SU-DHL-6 (cell line): Measurements from ENCODE around the gene IFRD2.

Source experiments
- EZH2phosphoT487 ChIP-seq: fragments of 200-600 bp; sonication (generic), shearing (Covaris generic); conservative IDR thresholded peaks from 2 replicates; pipeline ENCODE4 v1.6.1; 2018; ENCODE audit warnings: mild to moderate bottlenecking, antibody characterized with exemption, low read length, moderate library complexity, mixed read lengths
- TF ChIP-seq, protein P1 (sequence below): fragments of 200-600 bp; sonication (generic); IDR thresholded peaks from one replicate; pipeline ENCODE4 v1.5.1; 2017; ENCODE audit warnings: antibody characterized with exemption, mild to moderate bottlenecking, low read length, moderate library complexity; ENCODE audit not compliant: insufficient read depth, poor library complexity, severe bottlenecking

DNA sequence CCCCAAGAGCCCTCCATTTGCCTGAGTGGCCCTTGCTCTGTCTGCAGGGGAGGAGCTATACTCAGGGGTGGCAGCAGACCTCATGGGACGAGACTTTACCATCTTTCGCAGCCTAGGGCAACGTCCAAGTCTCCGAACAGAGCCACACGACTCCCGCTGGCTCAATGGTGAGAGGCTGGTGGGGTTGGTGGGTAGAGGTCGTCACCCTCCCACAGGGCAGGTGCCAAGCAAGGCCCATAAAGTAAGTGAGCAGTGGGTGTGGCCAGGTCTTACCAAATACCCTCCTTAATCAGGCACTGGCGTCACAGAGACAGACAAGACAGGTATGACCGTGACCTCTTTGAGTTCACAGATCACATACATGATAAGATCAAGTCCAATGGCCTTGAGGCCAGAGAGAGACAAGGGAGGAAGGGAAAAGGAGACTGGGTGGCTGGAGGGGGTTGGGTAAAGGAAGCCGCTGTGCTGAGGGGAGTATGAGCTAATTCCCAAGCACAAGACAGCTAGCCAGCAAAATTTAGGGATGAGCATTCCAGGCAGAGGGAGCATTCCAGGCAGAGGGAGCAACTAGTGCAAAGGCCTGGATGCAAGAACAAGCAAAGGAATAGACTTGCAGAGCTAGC, 20.8 kb downstream of the IFRD2 start:
- TF ChIP-seq EZH2phosphoT487, result no peak
- TF ChIP-seq, protein P1, sequence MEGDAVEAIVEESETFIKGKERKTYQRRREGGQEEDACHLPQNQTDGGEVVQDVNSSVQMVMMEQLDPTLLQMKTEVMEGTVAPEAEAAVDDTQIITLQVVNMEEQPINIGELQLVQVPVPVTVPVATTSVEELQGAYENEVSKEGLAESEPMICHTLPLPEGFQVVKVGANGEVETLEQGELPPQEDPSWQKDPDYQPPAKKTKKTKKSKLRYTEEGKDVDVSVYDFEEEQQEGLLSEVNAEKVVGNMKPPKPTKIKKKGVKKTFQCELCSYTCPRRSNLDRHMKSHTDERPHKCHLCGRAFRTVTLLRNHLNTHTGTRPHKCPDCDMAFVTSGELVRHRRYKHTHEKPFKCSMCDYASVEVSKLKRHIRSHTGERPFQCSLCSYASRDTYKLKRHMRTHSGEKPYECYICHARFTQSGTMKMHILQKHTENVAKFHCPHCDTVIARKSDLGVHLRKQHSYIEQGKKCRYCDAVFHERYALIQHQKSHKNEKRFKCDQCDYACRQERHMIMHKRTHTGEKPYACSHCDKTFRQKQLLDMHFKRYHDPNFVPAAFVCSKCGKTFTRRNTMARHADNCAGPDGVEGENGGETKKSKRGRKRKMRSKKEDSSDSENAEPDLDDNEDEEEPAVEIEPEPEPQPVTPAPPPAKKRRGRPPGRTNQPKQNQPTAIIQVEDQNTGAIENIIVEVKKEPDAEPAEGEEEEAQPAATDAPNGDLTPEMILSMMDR, result no peak
